OCI-LY7 (cell line): ENCODE measurements around the gene ABCA10. TPM values are rescaled to one million over a fixed set of nuclear protein-coding genes. Genes with fewer than 3 reads are reported as not detected.

Source experiments
- BruUV-seq: library from RNA; stranded (reverse); fragments of 400-500 nt; replicated peaks from 2 replicates; lab custom pipeline; 2021; lab: Mats Ljungman, UMichigan
- CTCF ChIA-PET: fragments of 300-600 bp; sonication (Branson Sonifier 250); formaldehyde crosslinking; loops from one replicate; lab custom pipeline; 2022; ENCODE audit warnings: antibody characterized with exemption; ENCODE audit not compliant: unreplicated experiment; lab: Charles Lee
- POLR2A ChIA-PET: fragments of 300-600 bp; sonication (Branson Sonifier 250); formaldehyde crosslinking; loops from one replicate; lab custom pipeline; 2022; ENCODE audit warnings: antibody characterized with exemption; lab: Charles Lee
- DNase-seq: peaks from one replicate; pipeline ENCODE4 v3.0.0-alpha.2; 2015; ENCODE audit warnings: low spot score
- H2AFZ ChIP-seq: fragments of 200-600 bp; sonication (generic), shearing (Covaris generic); 2 replicates; pipeline ENCODE4 v1.6.1; 2014; ENCODE audit warnings: mild to moderate bottlenecking, antibody characterized with exemption, low read length, moderate library complexity
- H3K27ac ChIP-seq: fragments of 200-600 bp; sonication (generic); 2 replicates; pipeline ENCODE4 v1.5.1; 2014; ENCODE audit warnings: mixed run types, low read depth, mild to moderate bottlenecking, moderate library complexity, low read length, inconsistent platforms; ENCODE audit not compliant: poor library complexity, severe bottlenecking
- H3K36me3 ChIP-seq: fragments of 200-600 bp; sonication (generic); 2 replicates; pipeline ENCODE4 v1.6.1; 2014; ENCODE audit warnings: mild to moderate bottlenecking, antibody characterized with exemption, low read length, moderate library complexity, mixed read lengths; ENCODE audit not compliant: insufficient read depth
- H3K4me1 ChIP-seq: fragments of 200-600 bp; sonication (generic); 2 replicates; pipeline ENCODE4 v1.5.1; 2014; ENCODE audit warnings: mild to moderate bottlenecking, low read length; ENCODE audit not compliant: insufficient read depth, poor library complexity, severe bottlenecking
- H3K4me2 ChIP-seq: fragments of 200-600 bp; sonication (generic); 2 replicates; pipeline ENCODE4 v1.6.1; 2014; ENCODE audit warnings: mild to moderate bottlenecking, low read length
- H3K4me3 ChIP-seq: fragments of 200-600 bp; sonication (generic); 2 replicates; pipeline ENCODE4 v1.5.1; 2014; ENCODE audit warnings: mild to moderate bottlenecking, low read depth, low read length; ENCODE audit not compliant: poor library complexity, severe bottlenecking
- H3K79me2 ChIP-seq: fragments of 200-600 bp; sonication (generic); 2 replicates; pipeline ENCODE4 v1.6.1; 2016; ENCODE audit warnings: low read depth, mild to moderate bottlenecking, low read length, moderate library complexity, mixed read lengths; ENCODE audit not compliant: insufficient read depth
- H3K9me2 ChIP-seq: fragments of 200-600 bp; sonication (generic); 2 replicates; pipeline ENCODE4 v1.6.1; 2016; ENCODE audit warnings: mild to moderate bottlenecking, low read length, mixed read lengths; ENCODE audit not compliant: insufficient read depth
- H3K9me3 ChIP-seq: fragments of 200-600 bp; sonication (generic); 2 replicates; pipeline ENCODE4 v1.6.1; 2014; ENCODE audit warnings: mild to moderate bottlenecking, mixed run types, low read length, mixed read lengths
- H4K20me1 ChIP-seq: fragments of 200-600 bp; sonication (generic); 2 replicates; pipeline ENCODE4 v1.6.1; 2014; ENCODE audit warnings: mild to moderate bottlenecking, antibody characterized with exemption, low read length, moderate library complexity, mixed read lengths; ENCODE audit not compliant: insufficient read depth
- CTCF ChIP-seq: fragments of 200-600 bp; sonication (generic); conservative IDR thresholded peaks from 2 replicates; pipeline ENCODE4 v1.5.1; 2014; ENCODE audit warnings: mild to moderate bottlenecking, antibody characterized with exemption, low read length, moderate library complexity, mixed read lengths
- EZH2phosphoT487 ChIP-seq: fragments of 200-600 bp; sonication (generic); IDR thresholded peaks from 2 replicates; pipeline ENCODE4 v1.6.1; 2018; ENCODE audit warnings: low read depth, borderline replicate concordance, mild to moderate bottlenecking, mixed run types, antibody characterized with exemption, low read length, moderate library complexity, mixed read lengths
- intact Hi-C: fragments of 100-400 bp; cut with micrococcal nuclease; formaldehyde crosslinking; loops from one replicate; pipeline ENCODE4 v1.10.0; 2022; ENCODE audit not compliant: unreplicated experiment
- total RNA-seq, 2 experiments: library from RNA; depleted of rRNA in 1 of 2; stranded (reverse); fragments of >200 nt in 1 of 2; shearing (Covaris generic) in 1 of 2; gene quantifications; 2 replicates each; pipeline ENCODE4 v1.2.3, GENCODE V29; 2014 to 2022

ABCA10 gene
- total RNA-seq, 2 experiments from 2014 or later, result 0.13 TPM; not detected in 1

GRCh38 chr17:69164206-69164605 lies 64.4 kb downstream of the ABCA10 start:
- Histone ChIP-seq H3K36me3 (no peaks in the 10 kb centered on the region), H4K20me1 (no peaks in the 10 kb centered on the region), H3K4me2 (no peak overlapping the region), H3K4me3 (no peak overlapping the region), H3K27ac (no peak overlapping the region), H3K9me3 (peaks cover 2% of the 10 kb centered on the region; the same call in 1 of the 2 replicates), H3K9me2 (no peaks in the 10 kb centered on the region), H3K4me1 (no peaks in the 10 kb centered on the region), H3K79me2 (no peaks in the 10 kb centered on the region), H2AFZ (no peak overlapping the region)
- intact Hi-C loops, result no loop called here
- TF ChIP-seq EZH2phosphoT487 (no peak), CTCF (no peak)
- no peak for DNase-seq
- POLR2A ChIA-PET, result no interaction called here
- CTCF ChIA-PET, result no interaction called here
- no TSS peak for BruUV-seq

GRCh38 chr17:69159418-69159817 lies 69.2 kb downstream of the ABCA10 start:
- Histone ChIP-seq H3K4me2 (no peak overlapping the region), H3K4me1 (no peaks in the 10 kb centered on the region), H3K9me3 (no peaks in the 10 kb centered on the region), H4K20me1 (no peaks in the 10 kb centered on the region), H3K27ac (no peak overlapping the region), H3K4me3 (no peak overlapping the region), H3K79me2 (no peaks in the 10 kb centered on the region), H3K36me3 (no peaks in the 10 kb centered on the region), H3K9me2 (no peaks in the 10 kb centered on the region), H2AFZ (no peak overlapping the region)
- no peak for DNase-seq
- intact Hi-C loops, result no loop called here
- CTCF ChIA-PET, result no interaction called here
- TF ChIP-seq EZH2phosphoT487, result no peak
- no peak for TF ChIP-seq CTCF
- POLR2A ChIA-PET, result interaction anchor here (1.0 to 1.5 kb wide), 2 partner anchors 12 to 19 kb away, joined by 3 to 4 read pairs; no protein-coding TSS in a partner anchor
- BruUV-seq, result no TSS peak

- Histone ChIP-seq H3K27ac (no peak overlapping the region), H3K4me3 (no peak overlapping the region), H3K9me3 (no peaks in the 10 kb centered on the region), H3K79me2 (no peaks in the 10 kb centered on the region), H4K20me1 (no peaks in the 10 kb centered on the region), H3K9me2 (no peaks in the 10 kb centered on the region), H2AFZ (no peak overlapping the region), H3K36me3 (no peaks in the 10 kb centered on the region), H3K4me2 (no peak overlapping the region), H3K4me1 (no peaks in the 10 kb centered on the region)
- intact Hi-C loops, result no loop called here
- no TSS peak for BruUV-seq
- DNase-seq, result no peak
- ChIA-PET POLR2A (interaction anchor here (0.7 kb wide), 1 partner anchor 371 kb away, joined by 4 read pairs; no protein-coding TSS in a partner anchor), CTCF (no interaction called here)
- no peak for TF ChIP-seq EZH2phosphoT487
- no peak for TF ChIP-seq CTCF
Observed at GRCh38 chr17:69154267-69154666, 74.4 kb downstream of the ABCA10 start.
